Activated T-helper 17 cell treated with anti-CD3 and anti-CD28 coated beads, Interleukin-2, amount 50 U/mL, for 72 hours (primary cell): ENCODE measurements around the gene SMCHD1. TPM values are rescaled to one million over a fixed set of nuclear protein-coding genes. Genes with fewer than 3 reads are reported as not detected.

ENCODE experiments used
- ATAC-seq: fragments of 150-1000 bp; cut with Tn5 transposase; replicated peaks from 2 replicates; pipeline ENCODE4 v1.10.0; 2021; ENCODE audit warnings: mild to moderate bottlenecking, moderate library complexity
- H3K27ac Mint-ChIP-seq: one replicate; pipeline ENCODE4 v1.8.0; 2022; ENCODE audit warnings: mixed read lengths
- H3K27me3 Mint-ChIP-seq: one replicate; pipeline ENCODE4 v1.8.0; 2022; ENCODE audit warnings: mixed read lengths
- H3K36me3 Mint-ChIP-seq: one replicate; pipeline ENCODE4 v1.8.0; 2022; ENCODE audit warnings: low read depth, mild to moderate bottlenecking, mixed read lengths
- H3K4me1 Mint-ChIP-seq: one replicate; pipeline ENCODE4 v1.8.0; 2022; ENCODE audit warnings: mixed read lengths
- H3K4me3 Mint-ChIP-seq: one replicate; pipeline ENCODE4 v1.8.0; 2022; ENCODE audit warnings: mild to moderate bottlenecking, mixed read lengths
- H3K9me3 Mint-ChIP-seq: one replicate; pipeline ENCODE4 v1.8.0; 2022; ENCODE audit warnings: mixed read lengths
- total RNA-seq, 2 donors: library from RNA; stranded (reverse); gene quantifications; one replicate each; pipeline ENCODE4 v1.2.3, GENCODE V29; 2022

Gene SMCHD1
- total RNA-seq, 2 donors from 2014 or later = 99.5 to 106 TPM

DNA sequence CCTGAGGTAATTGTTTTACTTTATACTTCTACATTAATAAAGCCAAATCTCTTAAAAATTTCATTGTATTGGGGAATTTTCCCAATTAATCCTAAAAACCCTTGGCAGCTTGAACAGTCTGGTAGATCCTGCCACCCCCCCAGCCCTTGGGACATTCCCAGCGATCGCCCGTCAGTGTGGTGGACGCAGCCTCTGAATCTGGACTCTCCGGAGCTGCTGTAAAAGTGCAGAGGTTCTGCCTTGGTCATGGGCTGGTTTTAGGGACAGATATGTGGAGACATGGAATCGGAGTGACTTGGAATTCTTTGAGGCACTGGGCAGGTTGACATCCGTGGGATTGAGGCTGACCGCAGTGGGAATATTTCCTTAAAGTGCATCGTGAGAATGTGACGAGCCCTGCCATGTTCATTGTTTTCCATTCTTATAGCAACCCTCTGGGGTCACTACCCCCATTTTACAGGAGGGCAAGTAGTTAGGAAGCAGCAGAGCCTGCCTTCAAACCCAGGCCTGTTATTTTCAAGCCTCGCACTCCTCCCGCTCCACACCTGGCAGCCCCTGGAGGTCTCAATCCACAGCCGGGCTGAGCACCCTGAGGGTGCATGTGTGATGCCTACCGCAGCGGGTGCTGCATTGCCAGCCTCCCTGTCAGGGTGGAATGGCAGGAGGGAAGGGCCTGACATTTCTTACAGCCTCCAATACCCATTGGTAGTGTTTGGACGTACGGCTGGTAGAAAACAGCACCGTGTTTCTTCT is 197.8 kb downstream of the SMCHD1 start:
- no peak overlapping the region for H3K27ac Mint-ChIP-seq
- peaks cover 24% of the 10 kb centered on the region for H3K27me3 Mint-ChIP-seq
- no peaks in the 10 kb centered on the region for H3K36me3 Mint-ChIP-seq
- no peaks in the 10 kb centered on the region for H3K9me3 Mint-ChIP-seq
- ATAC-seq = no peak
- no peak overlapping the region for H3K4me3 Mint-ChIP-seq
- peaks cover 19% of the 10 kb centered on the region for H3K4me1 Mint-ChIP-seq

DNA sequence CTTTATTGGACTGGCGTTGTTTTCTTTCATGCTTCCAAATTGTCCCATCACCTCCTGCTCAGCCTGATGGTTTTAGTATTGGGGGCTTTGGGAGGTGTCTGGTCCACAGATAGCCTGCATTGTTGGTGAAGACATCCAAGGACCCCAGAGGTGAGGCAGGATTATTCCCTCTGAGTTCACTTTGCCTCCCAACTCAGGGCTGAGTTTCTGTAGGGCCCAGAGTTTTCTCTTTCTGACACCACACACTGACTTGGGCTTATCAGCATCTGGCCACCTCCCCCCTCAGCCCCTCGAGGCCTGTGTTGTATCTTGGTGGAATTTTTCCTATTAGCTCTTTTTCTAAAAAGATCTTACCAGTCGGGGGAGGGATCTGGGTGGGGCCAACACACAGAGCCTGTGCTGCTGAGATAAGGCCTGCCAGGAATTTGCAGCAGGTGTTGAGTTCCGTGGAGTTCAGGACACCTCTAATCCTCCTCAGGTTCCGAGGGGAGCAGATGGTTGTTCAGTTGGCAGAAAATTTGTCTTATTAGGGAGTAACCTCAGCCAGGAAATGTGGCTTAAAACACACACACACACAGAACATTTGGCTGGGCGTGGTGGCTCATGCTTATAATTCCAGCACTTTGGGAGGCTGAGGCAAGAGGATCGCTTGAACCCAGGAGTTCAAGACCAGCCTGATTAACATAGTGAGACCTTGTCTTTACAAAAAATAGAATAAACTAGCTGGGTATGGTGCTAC is 198.6 kb downstream of the SMCHD1 start:
- no peak overlapping the region for H3K27ac Mint-ChIP-seq
- H3K36me3 Mint-ChIP-seq = no peaks in the 10 kb centered on the region
- peaks cover 14% of the 10 kb centered on the region for H3K4me1 Mint-ChIP-seq
- no peak for ATAC-seq
- H3K4me3 Mint-ChIP-seq = no peak overlapping the region
- peaks cover 17% of the 10 kb centered on the region for H3K27me3 Mint-ChIP-seq
- no peaks in the 10 kb centered on the region for H3K9me3 Mint-ChIP-seq

Other genes starting within 250 kb of the SMCHD1 start
- 10 to 100 TPM; 31.2 to 46.6 TPM for gene METTL4, start 84.2 kb upstream of the SMCHD1 start, total RNA-seq
- 10 to 100 TPM; 64.4 to 68.9 TPM for gene NDC80, start 84.2 kb upstream of the SMCHD1 start, total RNA-seq
- 10 to 100 TPM; 20.7 to 28.8 TPM for gene EMILIN2, start 191.3 kb downstream of the SMCHD1 start, total RNA-seq